Measurements from ENCODE around the gene KRTAP19-8.

KRTAP19-8 gene, protein sequence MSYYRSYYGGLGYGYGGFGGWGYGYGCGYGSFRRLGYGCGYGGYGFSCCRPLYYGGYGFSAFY

GRCh38 chr21:31038376-31038775, at the start of gene KRTAP19-8:
Gene KRTAP19-8 (minus strand): TSS chr21:31038476. CDS start chr21:31038443, 33 bp downstream.
- no peak for FAIRE-seq

- FAIRE-seq, result no peak
These were observed 49.6 kb upstream of the KRTAP19-8 start for GRCh38 chr21:31087639-31088473.

GRCh38 chr21:31084689-31085088, 46.4 kb upstream of the KRTAP19-8 start:
- no peak for FAIRE-seq

DNA sequence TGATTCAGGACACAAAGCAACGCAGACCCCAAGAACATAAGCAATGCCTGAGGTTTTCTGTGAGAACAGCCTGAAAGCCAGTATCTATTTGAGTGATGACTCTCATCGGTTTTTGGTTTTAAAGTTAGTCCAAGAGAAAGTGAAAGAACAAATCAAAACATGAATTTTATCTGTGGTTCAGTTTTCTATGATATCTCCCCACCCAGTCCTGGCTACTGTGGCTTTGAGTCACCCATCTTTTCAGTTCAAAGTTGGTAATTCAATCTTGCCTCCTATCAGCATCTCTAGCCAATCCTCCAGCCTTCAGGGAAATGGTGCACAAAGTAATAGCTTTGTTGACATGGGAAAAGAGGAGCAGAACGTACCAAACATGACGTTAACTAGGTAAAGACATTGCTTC, 40.5 kb upstream of the KRTAP19-8 start:
- FAIRE-seq, result no peak

DNA sequence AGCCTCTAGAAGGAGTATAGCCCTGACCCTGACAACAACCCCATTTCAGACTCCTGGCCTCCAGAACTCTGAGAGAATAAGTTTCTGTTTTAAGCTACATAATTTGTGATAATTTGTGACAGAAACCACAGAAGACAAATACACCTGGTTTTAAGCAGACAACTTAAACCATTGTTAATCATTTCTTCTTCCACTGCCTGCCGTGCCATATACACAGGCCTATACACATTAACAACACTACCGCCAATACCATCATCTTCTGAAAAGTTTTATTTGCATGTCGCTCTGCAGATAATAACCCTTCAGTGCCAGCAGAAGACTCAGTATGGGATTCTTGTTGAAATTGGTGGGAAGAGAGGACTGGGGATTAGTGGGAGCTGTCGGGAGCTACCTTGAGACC, 39.9 kb upstream of the KRTAP19-8 start:
- FAIRE-seq, result no peak

GRCh38 chr21:31075848-31076247, 37.6 kb upstream of the KRTAP19-8 start:
- FAIRE-seq, result no peak

GRCh38 chr21:31072533-31072932, 34.3 kb upstream of the KRTAP19-8 start:
- no peak for FAIRE-seq

- FAIRE-seq, result no peak
These were observed 26.5 kb upstream of the KRTAP19-8 start for GRCh38 chr21:31064803-31065202.

DNA sequence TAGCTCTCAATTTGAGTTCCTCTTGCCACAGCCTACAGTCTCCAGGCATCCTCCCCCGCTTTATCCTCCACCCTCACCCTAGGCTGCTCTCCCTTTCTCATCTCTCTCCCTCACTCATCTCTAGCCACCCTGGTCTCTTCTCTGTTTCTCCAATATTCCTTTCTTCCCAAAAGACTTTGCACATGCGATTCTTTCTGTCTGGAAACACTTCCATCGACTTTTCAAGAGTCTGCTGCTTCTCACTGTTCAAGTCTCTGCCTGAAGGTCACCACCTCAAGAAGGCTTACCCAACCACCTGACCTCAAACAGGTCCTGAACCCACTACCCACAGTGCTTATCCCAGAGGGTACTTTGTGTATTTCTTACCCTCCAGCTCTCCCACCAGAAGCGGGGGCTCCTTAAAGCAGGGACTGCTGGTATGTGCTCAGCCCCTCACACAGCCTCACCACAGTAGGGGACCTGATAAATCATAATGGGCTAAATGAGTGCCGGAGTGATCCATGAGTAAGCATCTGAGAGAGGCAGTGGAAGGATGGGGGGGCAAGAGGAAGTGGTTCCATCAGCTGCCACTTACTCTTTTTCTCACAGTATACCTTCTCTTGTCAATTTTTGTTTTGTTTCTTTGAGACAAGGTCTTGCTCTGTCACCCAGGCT, 14.3 kb upstream of the KRTAP19-8 start:
- no peak for FAIRE-seq

DNA sequence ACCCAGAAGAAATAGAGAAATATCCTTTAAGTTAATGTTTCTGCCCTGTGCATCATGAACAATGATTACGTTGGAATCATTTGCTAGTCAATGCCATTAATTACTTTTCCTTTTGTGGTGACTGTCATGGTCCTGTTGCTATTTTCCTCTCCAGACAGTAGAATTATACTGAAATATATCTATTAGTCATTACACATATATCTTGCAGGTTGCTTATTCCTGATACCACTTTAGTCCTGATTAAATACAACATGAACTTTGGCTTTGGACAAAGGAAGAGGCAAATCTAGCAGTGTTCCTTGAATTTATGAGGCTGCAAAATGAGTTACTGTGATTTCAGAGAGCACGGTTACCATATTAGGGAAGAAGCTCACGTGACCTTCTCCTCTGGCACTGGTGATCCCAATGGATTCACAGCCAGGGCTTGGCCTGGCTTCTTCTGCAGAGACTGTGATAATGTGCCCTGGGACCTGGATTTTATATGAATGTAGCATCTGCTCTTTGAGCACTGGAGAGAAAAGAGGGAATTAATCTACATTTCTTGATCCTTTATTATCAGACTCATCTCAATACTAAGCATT, 12.4 kb upstream of the KRTAP19-8 start:
- FAIRE-seq, result no peak

- no peak for FAIRE-seq
These were observed 7.6 kb upstream of the KRTAP19-8 start for GRCh38 chr21:31045841-31046240.

DNA sequence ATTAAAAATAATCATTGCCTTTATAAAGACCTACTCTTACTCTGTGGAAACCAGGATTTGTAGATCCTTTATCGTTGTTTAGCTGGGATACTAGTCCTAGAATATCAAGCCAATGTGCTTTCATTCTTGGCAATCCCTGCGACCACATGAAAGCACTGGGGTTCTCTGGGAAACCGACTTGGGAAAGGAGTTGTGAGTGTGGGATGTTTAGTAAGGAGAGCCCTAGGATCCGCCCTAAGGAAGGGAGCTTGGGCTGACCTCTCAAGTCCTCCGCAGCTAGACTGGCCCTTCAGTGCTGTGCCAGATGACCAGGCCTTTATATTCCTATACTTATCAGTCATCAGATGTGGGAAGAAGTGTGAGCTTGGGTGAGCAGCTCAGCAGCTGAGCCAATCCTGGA, 5.2 kb upstream of the KRTAP19-8 start:
- no peak for FAIRE-seq

- no peak for FAIRE-seq
These were observed 3.8 kb upstream of the KRTAP19-8 start for GRCh38 chr21:31042080-31042464.

GRCh38 chr21:31041295-31042079, 3.2 kb upstream of the KRTAP19-8 start:
- FAIRE-seq, result no peak

- FAIRE-seq, result no peak
These were observed 3.9 kb downstream of the KRTAP19-8 start for GRCh38 chr21:31034378-31034777.

GRCh38 chr21:31030367-31031106, 7.7 kb downstream of the KRTAP19-8 start:
- FAIRE-seq, result no peak

DNA sequence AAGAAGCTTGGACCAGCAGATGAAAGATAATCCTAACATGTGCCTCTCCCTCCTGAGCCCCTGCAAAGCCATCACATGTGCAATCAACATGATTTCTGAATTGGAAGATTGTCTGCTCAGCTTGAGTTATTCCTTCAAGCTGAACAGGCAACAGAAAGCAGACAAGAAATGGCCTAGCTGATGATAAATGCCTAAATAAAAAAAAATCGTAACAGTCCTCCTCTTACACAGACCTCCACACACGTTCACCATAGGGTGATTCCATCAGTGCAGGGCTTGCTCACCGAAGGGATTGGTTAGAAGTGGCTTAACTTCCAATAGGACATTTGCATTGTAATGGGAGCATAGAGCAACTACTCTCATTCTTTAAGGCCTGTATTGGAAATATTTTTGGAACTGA, 14.6 kb downstream of the KRTAP19-8 start:
- no peak for FAIRE-seq

GRCh38 chr21:31022306-31022705, 16.0 kb downstream of the KRTAP19-8 start:
- no peak for FAIRE-seq

- no peak for FAIRE-seq
These were observed 20.0 kb downstream of the KRTAP19-8 start for GRCh38 chr21:31018232-31018631.

- no peak for FAIRE-seq
These were observed 23.4 kb downstream of the KRTAP19-8 start for GRCh38 chr21:31014891-31015290.

DNA sequence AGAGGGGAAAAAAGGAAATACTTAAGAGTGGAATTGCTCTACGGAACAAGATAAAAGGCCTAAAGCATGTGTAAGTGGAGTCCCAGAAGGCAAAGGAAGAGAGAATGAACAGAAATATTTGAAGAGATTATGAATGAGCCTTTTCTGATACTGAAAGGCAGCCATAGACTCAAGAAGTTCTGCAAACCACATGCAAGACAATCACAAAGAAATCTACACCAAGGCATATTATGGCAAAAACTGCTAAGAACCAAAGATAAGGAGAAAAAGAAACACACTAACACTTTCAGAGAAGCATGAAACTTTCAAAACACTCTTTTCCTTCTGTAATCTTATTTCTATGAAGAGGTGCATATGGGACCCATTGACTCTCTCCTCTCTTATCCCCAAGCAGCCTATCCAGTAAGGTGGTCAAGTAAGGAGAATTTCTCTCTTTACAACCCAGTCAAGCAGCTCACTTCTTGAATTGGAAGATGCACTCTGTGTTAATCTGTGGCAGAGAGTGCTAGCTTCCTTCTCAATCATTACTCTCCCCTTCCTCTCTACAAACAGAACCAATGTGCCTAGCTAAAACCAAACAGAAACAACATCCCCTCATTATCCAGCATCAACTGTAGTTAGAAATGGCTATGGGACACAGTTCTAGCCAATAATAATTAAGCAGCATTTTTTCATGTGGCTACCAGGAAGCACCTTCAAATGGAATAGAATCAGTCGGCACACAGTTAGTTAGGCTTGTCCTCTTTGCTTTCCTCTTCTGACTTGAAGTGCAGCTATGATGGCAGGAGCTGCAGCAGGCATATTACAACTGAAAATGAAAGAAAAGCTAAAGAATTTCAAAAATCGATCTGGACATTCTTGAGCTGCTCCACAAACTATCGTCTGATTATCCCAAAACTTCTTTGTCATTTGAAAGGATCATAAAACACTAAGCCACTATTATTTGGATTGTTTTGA, 25.9 kb downstream of the KRTAP19-8 start:
- FAIRE-seq, result no peak
